GM06990 (cell line): ENCODE data around the gene DGKE.

Experiments used
- DNase-seq: peaks from one replicate; pipeline ENCODE4 v3.0.0-alpha.2; 2011; ENCODE audit not compliant: insufficient read length; ENCODE audit errors: extremely low read depth
- H3K27me3 ChIP-seq: replicated peaks from 2 replicates; pipeline ENCODE4 v1.6.0; 2011; ENCODE audit warnings: low read length; ENCODE audit not compliant: control insufficient read depth, insufficient read depth
- H3K36me3 ChIP-seq: 2 replicates; pipeline ENCODE4 v1.5.1; 2011; ENCODE audit warnings: low read length; ENCODE audit not compliant: control insufficient read depth, insufficient read depth
- H3K4me3 ChIP-seq: replicated peaks from 2 replicates; pipeline ENCODE4 v1.5.1; 2011; ENCODE audit warnings: low read depth, mild to moderate bottlenecking, control low read depth, low read length
- CTCF ChIP-seq: IDR thresholded peaks from 2 replicates; pipeline ENCODE4 v1.5.1; 2011; ENCODE audit warnings: low read length, control low read depth, mild to moderate bottlenecking, inconsistent platforms; ENCODE audit not compliant: insufficient read depth, poor library complexity, severe bottlenecking

DGKE gene

GRCh38 chr17:56822725-56823124, 11.2 kb upstream of the DGKE start:
- Histone ChIP-seq H3K36me3 (no peaks in the 10 kb centered on the region), H3K4me3 (no peak overlapping the region), H3K27me3 (no peaks in the 10 kb centered on the region)
- DNase-seq, result no peak
- no peak for TF ChIP-seq CTCF

- Histone ChIP-seq H3K27me3 (no peaks in the 10 kb centered on the region), H3K4me3 (no peak overlapping the region), H3K36me3 (no peaks in the 10 kb centered on the region)
- no peak for DNase-seq
- TF ChIP-seq CTCF, result no peak
Observed at GRCh38 chr17:56823848-56824247, 10.1 kb upstream of the DGKE start.

GRCh38 chr17:56824503-56824902, 9.4 kb upstream of the DGKE start:
- no peak for TF ChIP-seq CTCF
- DNase-seq, result no peak
- Histone ChIP-seq H3K4me3 (no peak overlapping the region), H3K27me3 (no peaks in the 10 kb centered on the region), H3K36me3 (peaks cover 2% of the 10 kb centered on the region; the same call in 1 of the 2 replicates)

- Histone ChIP-seq H3K36me3 (peaks cover 5% of the 10 kb centered on the region), H3K4me3 (no peak overlapping the region), H3K27me3 (no peaks in the 10 kb centered on the region)
- no peak for DNase-seq
- no peak for TF ChIP-seq CTCF
Observed at GRCh38 chr17:56826611-56827414, 7.1 kb upstream of the DGKE start.

- TF ChIP-seq CTCF, result no peak
- peaks cover 5% of the 10 kb centered on the region for H3K36me3 ChIP-seq
- no peaks in the 10 kb centered on the region for H3K27me3 ChIP-seq
- H3K4me3 ChIP-seq, result no peak overlapping the region
- no peak for DNase-seq
Observed at GRCh38 chr17:56830726-56831368, 3.1 kb upstream of the DGKE start.
